A549 (cell line): ENCODE measurements around the gene INPP4B. TPM values are rescaled to one million over a fixed set of nuclear protein-coding genes. Genes with fewer than 3 reads are reported as not detected.

Experiments used
- ATAC-seq, 2 experiments: fragments of 200-7000 bp in 1 of 2; fragments of >200 bp in 1 of 2; cut with Nextera tagmentation in 1 of 2; cut with Tn5 transposase in 1 of 2; 3 replicates each; pipeline versions ENCODE4 v1.8.0 to v1.9.1; 2018 to 2020; ENCODE audit warnings: mild to moderate bottlenecking in 1 of 2, moderate library complexity in 1 of 2
- CTCF ChIA-PET: fragments of 300-600 bp; sonication (Branson Sonifier 250); formaldehyde crosslinking; extraction: SDS; loops from one replicate; lab custom pipeline; 2021; ENCODE audit warnings: antibody characterized with exemption, inconsistent platforms; lab: Yijun Ruan, JAX
- POLR2A ChIA-PET: fragments of 350-600 bp; formaldehyde crosslinking; extraction: SDS; loops from one replicate; lab custom pipeline; 2021; ENCODE audit warnings: antibody characterized with exemption, inconsistent platforms; lab: Yijun Ruan, JAX
- DNase-seq, 2 experiments: peaks; one replicate each; pipeline versions ENCODE4 v3.0.0 to v3.0.0-alpha.2; 2011 to 2016; ENCODE audit warnings: low read depth in 1 of 2, low spot score in 1 of 2
- FAIRE-seq: peaks from 2 replicates; lab custom pipeline; 2011; peaks lifted over from hg19 to GRCh38; lab: Jason Lieb, UNC
- H3K27ac ChIP-seq, 2 experiments: fragments of >200 bp; sonication (Bioruptor Twin); formaldehyde crosslinking; 3 replicates each; pipeline ENCODE4 v1.5.1; 2016 to 2017
- H3K4me1 ChIP-seq: fragments of >200 bp; sonication (Bioruptor Twin); formaldehyde crosslinking; 3 replicates; pipeline ENCODE4 v1.6.1; 2016
- H3K4me2 ChIP-seq: fragments of >200 bp; sonication (Bioruptor Twin); formaldehyde crosslinking; 3 replicates; pipeline ENCODE4 v1.6.1; 2016
- H3K4me3 ChIP-seq: fragments of >200 bp; sonication (Bioruptor Twin); formaldehyde crosslinking; 3 replicates; pipeline ENCODE4 v1.5.1; 2016
- H3K9me3 ChIP-seq: fragments of >200 bp; sonication (Bioruptor Twin); formaldehyde crosslinking; 3 replicates; pipeline ENCODE4 v1.6.1; 2016
- CBX2 ChIP-seq: fragments of 200-600 bp; sonication (generic); IDR thresholded peaks from 2 replicates; pipeline ENCODE4 v1.6.1; 2016; ENCODE audit warnings: low read depth, mild to moderate bottlenecking, borderline replicate concordance
- CBX8 ChIP-seq: fragments of 200-600 bp; sonication (generic); IDR thresholded peaks from 2 replicates; pipeline ENCODE4 v1.6.1; 2016
- CEBPB ChIP-seq, 2 experiments: fragments of >200 bp in 1 of 2; sonication (Bioruptor Twin) in 1 of 2; formaldehyde crosslinking in 1 of 2; IDR thresholded peaks; 2 replicates each; pipeline ENCODE4 v1.6.1; 2012 to 2016
- EHMT2 ChIP-seq: fragments of 200-600 bp; sonication (generic); IDR thresholded peaks from 2 replicates; pipeline ENCODE4 v1.6.1; 2016; ENCODE audit warnings: antibody characterized with exemption, low read depth, mild to moderate bottlenecking, moderate library complexity
- EP300 ChIP-seq, 2 experiments: fragments of >200 bp; sonication (Bioruptor Twin); formaldehyde crosslinking; IDR thresholded peaks; 2 replicates in 1 of 2; 3 replicates in 1 of 2; pipeline ENCODE4 v1.6.1; 2016 to 2017
- GATA3 ChIP-seq: IDR thresholded peaks from 2 replicates; pipeline ENCODE4 v1.6.1; 2012; ENCODE audit warnings: borderline replicate concordance
- HDAC2 ChIP-seq: fragments of 200-600 bp; sonication (generic); IDR thresholded peaks from 2 replicates; pipeline ENCODE4 v1.6.1; 2016
- MAZ ChIP-seq: fragments of 150-350 bp; IDR thresholded peaks from 2 replicates; pipeline ENCODE4 v1.6.1; 2014; ENCODE audit warnings: antibody characterized with exemption, low read depth, low read length, borderline replicate concordance
- NPAS2 ChIP-seq: fragments of 250-450 bp; sonication (Bioruptor Pico); IDR thresholded peaks from 2 replicates; pipeline ENCODE4 v1.8.0; 2022; ENCODE audit warnings: mild to moderate bottlenecking, moderate library complexity, borderline replicate concordance
- POLR2A ChIP-seq: IDR thresholded peaks from 2 replicates; pipeline ENCODE4 v1.6.1; 2012; ENCODE audit warnings: mild to moderate bottlenecking, low read length
- RAD21 ChIP-seq, 2 experiments: fragments of >200 bp in 1 of 2; sonication (Bioruptor Twin) in 1 of 2; formaldehyde crosslinking in 1 of 2; IDR thresholded peaks in 1 of 2; conservative IDR thresholded peaks in 1 of 2; 2 replicates in 1 of 2; 3 replicates in 1 of 2; pipeline ENCODE4 v1.6.1; 2012 to 2018; ENCODE audit warnings: inconsistent platforms in 1 of 2
- SMC3 ChIP-seq: fragments of >200 bp; sonication (Bioruptor Twin); formaldehyde crosslinking; IDR thresholded peaks from 3 replicates; pipeline ENCODE4 v1.6.1; 2018; ENCODE audit warnings: inconsistent platforms
- SREBF2 ChIP-seq: fragments of 450-650 bp; IDR thresholded peaks from 2 replicates; pipeline ENCODE4 v1.6.1; 2014; ENCODE audit warnings: mild to moderate bottlenecking, moderate library complexity
- TFCP2L1 ChIP-seq: fragments of 250-450 bp; sonication (Bioruptor Pico); IDR thresholded peaks from 2 replicates; pipeline ENCODE4 v1.5.0; 2021; ENCODE audit warnings: mild to moderate bottlenecking
- TP53 ChIP-seq: fragments of 250-450 bp; sonication (Bioruptor Pico); IDR thresholded peaks from 2 replicates; pipeline ENCODE4 v1.5.0; 2021; ENCODE audit warnings: mild to moderate bottlenecking, moderate library complexity
- ZNF302 ChIP-seq: fragments of 250-450 bp; sonication (Bioruptor Pico); IDR thresholded peaks from 2 replicates; pipeline ENCODE4 v1.9.0; 2021; ENCODE audit warnings: inconsistent platforms, mild to moderate bottlenecking, moderate library complexity
- WGBS: methylation state at CpG from one replicate; pipeline ENCODE4 v1.1.6; 2017; ENCODE audit errors: missing lambda C conversion rate; 5-methylcytosine and 5-hydroxymethylcytosine counted together
- polyA plus RNA-seq, 4 experiments: library from polyadenylated mRNA; depleted of rRNA in 3 of 4; stranded (reverse); fragments of >200 nt; fragmentation: RNase III in 1 of 4; extraction: RNeasy Plus Mini Kit Qiagen cat#74134 plus additional on column Dnase treatment in 1 of 4; gene quantifications; 2 replicates in 3 of 4; 3 replicates in 1 of 4; pipeline ENCODE4 v1.2.3, GENCODE V29; 2011 to 2017
- TF ChIP-seq, protein P1 (sequence below): fragments of 200-600 bp; sonication (generic); IDR thresholded peaks from 2 replicates; pipeline ENCODE4 v1.6.1; 2016; ENCODE audit warnings: antibody characterized with exemption, mild to moderate bottlenecking, moderate library complexity
- TF ChIP-seq, protein P2 (sequence below): fragments of 250-450 bp; sonication (Bioruptor Pico); IDR thresholded peaks from 2 replicates; pipeline ENCODE4 v1.5.0; 2021; ENCODE audit warnings: mild to moderate bottlenecking, moderate library complexity, borderline replicate concordance
- TF ChIP-seq, protein P3 (sequence below): fragments of 450-650 bp; IDR thresholded peaks from 2 replicates; pipeline ENCODE4 v1.6.1; 2014; ENCODE audit warnings: antibody characterized with exemption
- TF ChIP-seq, protein P4 (sequence below): fragments of >200 bp; sonication (Bioruptor Twin); formaldehyde crosslinking; IDR thresholded peaks from 2 replicates; pipeline ENCODE4 v1.6.1; 2016
- TF ChIP-seq, protein P5 (sequence below): fragments of >200 bp; sonication (Bioruptor Twin); formaldehyde crosslinking; IDR thresholded peaks from 3 replicates; pipeline ENCODE4 v1.6.1; 2016

Gene INPP4B
- polyA plus RNA-seq, 2 of the 4 experiments (the other 2 are of a cell fraction), result 7.2 to 14.9 TPM

DNA sequence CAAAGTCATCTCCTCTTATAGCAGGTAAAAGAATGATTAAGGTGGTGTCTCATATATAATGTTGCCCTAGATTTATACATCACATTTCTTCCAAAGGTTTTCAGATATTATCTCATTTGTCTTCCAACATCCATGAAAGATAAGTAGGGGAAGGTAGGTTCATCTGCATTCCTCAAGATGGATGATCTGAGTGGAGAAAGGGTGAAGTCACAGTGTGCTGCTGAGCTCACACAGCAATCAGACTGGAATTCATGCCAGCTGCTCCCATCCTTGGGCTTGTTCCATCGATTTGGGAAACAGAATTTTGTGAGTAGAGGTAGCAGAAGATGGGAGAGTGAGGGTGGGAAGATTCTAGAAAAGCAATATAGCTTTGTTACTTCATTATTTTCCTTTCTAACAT is 482.4 kb downstream of the INPP4B start:
- ATAC-seq (no peak), FAIRE-seq (no peak), DNase-seq (no peak)
- H3K4me1 ChIP-seq, result 0 out of 3 replicates have a peak, but pooled peaks cover 2% of the 10 kb centered on the region
- H3K4me2 ChIP-seq, result no peak overlapping the region
- H3K4me3 ChIP-seq, result no peak overlapping the region
- ChIA-PET CTCF (no interaction called here), POLR2A (no interaction called here)
- WGBS, result 50% methylated on average over 1 of the region's 1 CpG
- no peaks in the 10 kb centered on the region for H3K9me3 ChIP-seq
- no peak overlapping the region for H3K27ac ChIP-seq
- no peak for TF ChIP-seq SREBF2
- no peak for TF ChIP-seq HDAC2
- no peak for TF ChIP-seq SMC3
- TF ChIP-seq, all 56 proteins: peak for 0

DNA sequence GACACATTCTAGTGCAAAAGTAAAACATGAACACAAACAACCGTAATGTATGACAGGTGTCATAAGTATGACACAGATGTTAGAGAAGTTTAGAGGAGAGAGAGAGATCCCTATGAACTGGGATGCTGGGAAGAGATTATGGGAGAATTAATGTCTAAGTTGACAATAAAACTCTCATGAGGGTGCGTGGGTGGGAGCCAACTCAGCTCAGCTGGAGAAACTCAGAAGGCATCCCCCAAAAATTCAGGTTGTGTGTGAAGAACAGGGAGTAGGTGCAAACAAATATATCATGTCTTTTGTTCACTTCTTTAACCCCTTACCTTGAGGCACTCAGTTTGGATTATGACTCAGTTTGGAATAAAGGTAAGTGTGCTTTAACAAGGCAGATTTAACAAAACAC is 484.1 kb downstream of the INPP4B start:
- ChIA-PET POLR2A (no interaction called here), CTCF (no interaction called here)
- Histone ChIP-seq H3K27ac (no peak overlapping the region), H3K4me3 (no peak overlapping the region), H3K4me1 (0 out of 3 replicates have a peak, but pooled peaks cover 2% of the 10 kb centered on the region), H3K9me3 (no peaks in the 10 kb centered on the region), H3K4me2 (no peak overlapping the region)
- WGBS, result 79% methylated on average over 2 of the region's 2 CpGs
- no peak for ATAC-seq
- no peak for FAIRE-seq
- DNase-seq, result no peak
- TF ChIP-seq GATA3 (no peak), SREBF2 (no peak), CEBPB (IDR thresholded peaks at IDR 0.05) (no peak), EHMT2 (no peak), TFCP2L1 (CRISPR knock-in tag) (no peak), RAD21 (conservative IDR thresholded peaks at IDR 0.05 in 1 of 2, IDR thresholded peaks at IDR 0.05 in 1 of 2) (no peak), NPAS2 (CRISPR knock-in tag) (no peak), CBX8 (no peak), CBX2 (no peak), ZNF302 (CRISPR knock-in tag) (no peak), TP53 (no peak), MAZ (no peak), EP300 (IDR thresholded peaks at IDR 0.05) (no peak), POLR2A (no peak)
- TF ChIP-seq, protein P1, sequence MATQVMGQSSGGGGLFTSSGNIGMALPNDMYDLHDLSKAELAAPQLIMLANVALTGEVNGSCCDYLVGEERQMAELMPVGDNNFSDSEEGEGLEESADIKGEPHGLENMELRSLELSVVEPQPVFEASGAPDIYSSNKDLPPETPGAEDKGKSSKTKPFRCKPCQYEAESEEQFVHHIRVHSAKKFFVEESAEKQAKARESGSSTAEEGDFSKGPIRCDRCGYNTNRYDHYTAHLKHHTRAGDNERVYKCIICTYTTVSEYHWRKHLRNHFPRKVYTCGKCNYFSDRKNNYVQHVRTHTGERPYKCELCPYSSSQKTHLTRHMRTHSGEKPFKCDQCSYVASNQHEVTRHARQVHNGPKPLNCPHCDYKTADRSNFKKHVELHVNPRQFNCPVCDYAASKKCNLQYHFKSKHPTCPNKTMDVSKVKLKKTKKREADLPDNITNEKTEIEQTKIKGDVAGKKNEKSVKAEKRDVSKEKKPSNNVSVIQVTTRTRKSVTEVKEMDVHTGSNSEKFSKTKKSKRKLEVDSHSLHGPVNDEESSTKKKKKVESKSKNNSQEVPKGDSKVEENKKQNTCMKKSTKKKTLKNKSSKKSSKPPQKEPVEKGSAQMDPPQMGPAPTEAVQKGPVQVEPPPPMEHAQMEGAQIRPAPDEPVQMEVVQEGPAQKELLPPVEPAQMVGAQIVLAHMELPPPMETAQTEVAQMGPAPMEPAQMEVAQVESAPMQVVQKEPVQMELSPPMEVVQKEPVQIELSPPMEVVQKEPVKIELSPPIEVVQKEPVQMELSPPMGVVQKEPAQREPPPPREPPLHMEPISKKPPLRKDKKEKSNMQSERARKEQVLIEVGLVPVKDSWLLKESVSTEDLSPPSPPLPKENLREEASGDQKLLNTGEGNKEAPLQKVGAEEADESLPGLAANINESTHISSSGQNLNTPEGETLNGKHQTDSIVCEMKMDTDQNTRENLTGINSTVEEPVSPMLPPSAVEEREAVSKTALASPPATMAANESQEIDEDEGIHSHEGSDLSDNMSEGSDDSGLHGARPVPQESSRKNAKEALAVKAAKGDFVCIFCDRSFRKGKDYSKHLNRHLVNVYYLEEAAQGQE, result no peak
- TF ChIP-seq, protein P2, sequence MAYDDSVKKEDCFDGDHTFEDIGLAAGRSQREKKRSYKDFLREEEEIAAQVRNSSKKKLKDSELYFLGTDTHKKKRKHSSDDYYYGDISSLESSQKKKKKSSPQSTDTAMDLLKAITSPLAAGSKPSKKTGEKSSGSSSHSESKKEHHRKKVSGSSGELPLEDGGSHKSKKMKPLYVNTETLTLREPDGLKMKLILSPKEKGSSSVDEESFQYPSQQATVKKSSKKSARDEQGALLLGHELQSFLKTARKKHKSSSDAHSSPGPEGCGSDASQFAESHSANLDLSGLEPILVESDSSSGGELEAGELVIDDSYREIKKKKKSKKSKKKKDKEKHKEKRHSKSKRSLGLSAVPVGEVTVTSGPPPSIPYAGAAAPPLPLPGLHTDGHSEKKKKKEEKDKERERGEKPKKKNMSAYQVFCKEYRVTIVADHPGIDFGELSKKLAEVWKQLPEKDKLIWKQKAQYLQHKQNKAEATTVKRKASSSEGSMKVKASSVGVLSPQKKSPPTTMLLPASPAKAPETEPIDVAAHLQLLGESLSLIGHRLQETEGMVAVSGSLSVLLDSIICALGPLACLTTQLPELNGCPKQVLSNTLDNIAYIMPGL (CRISPR knock-in tag), result no peak
- TF ChIP-seq, protein P3, sequence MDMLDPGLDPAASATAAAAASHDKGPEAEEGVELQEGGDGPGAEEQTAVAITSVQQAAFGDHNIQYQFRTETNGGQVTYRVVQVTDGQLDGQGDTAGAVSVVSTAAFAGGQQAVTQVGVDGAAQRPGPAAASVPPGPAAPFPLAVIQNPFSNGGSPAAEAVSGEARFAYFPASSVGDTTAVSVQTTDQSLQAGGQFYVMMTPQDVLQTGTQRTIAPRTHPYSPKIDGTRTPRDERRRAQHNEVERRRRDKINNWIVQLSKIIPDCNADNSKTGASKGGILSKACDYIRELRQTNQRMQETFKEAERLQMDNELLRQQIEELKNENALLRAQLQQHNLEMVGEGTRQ, result no peak
- TF ChIP-seq, protein P4, sequence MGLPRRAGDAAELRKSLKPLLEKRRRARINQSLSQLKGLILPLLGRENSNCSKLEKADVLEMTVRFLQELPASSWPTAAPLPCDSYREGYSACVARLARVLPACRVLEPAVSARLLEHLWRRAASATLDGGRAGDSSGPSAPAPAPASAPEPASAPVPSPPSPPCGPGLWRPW, result no peak
- TF ChIP-seq, protein P5, sequence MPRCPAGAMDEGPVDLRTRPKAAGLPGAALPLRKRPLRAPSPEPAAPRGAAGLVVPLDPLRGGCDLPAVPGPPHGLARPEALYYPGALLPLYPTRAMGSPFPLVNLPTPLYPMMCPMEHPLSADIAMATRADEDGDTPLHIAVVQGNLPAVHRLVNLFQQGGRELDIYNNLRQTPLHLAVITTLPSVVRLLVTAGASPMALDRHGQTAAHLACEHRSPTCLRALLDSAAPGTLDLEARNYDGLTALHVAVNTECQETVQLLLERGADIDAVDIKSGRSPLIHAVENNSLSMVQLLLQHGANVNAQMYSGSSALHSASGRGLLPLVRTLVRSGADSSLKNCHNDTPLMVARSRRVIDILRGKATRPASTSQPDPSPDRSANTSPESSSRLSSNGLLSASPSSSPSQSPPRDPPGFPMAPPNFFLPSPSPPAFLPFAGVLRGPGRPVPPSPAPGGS, result no peak
